GM18526 (cell line): ENCODE results near the gene SRPK2.

Experiments used
- POLR2A ChIP-seq: IDR thresholded peaks from 3 replicates; pipeline ENCODE4 v1.6.1; 2011; ENCODE audit not compliant: insufficient read length; ENCODE audit errors: extremely low read depth

SRPK2 gene

GRCh38 chr7:105346593-105347322, 42.0 kb downstream of the SRPK2 start:
- TF ChIP-seq POLR2A = no peak

- no peak for TF ChIP-seq POLR2A
Observed at GRCh38 chr7:105346138-105346537, 42.6 kb downstream of the SRPK2 start.

- no peak for TF ChIP-seq POLR2A
Observed at GRCh38 chr7:105345725-105346124, 43.0 kb downstream of the SRPK2 start.

- TF ChIP-seq POLR2A = no peak
Observed at GRCh38 chr7:105345003-105345402, 43.7 kb downstream of the SRPK2 start.

- TF ChIP-seq POLR2A = no peak
Observed at GRCh38 chr7:105339404-105340323, 49.1 kb downstream of the SRPK2 start.

- no peak for TF ChIP-seq POLR2A
Observed at GRCh38 chr7:105337529-105337928, 51.2 kb downstream of the SRPK2 start.

GRCh38 chr7:105336009-105336408, 52.7 kb downstream of the SRPK2 start:
- TF ChIP-seq POLR2A = no peak

- TF ChIP-seq POLR2A = no peak
Observed at GRCh38 chr7:105330526-105330925, 58.2 kb downstream of the SRPK2 start.

- no peak for TF ChIP-seq POLR2A
Observed at GRCh38 chr7:105327201-105327600, 61.5 kb downstream of the SRPK2 start.

- TF ChIP-seq POLR2A = no peak
Observed at GRCh38 chr7:105325216-105325904, 63.4 kb downstream of the SRPK2 start.

GRCh38 chr7:105323366-105323765, 65.4 kb downstream of the SRPK2 start:
- no peak for TF ChIP-seq POLR2A

- no peak for TF ChIP-seq POLR2A
Observed at GRCh38 chr7:105322655-105323277, 66.0 kb downstream of the SRPK2 start.

- TF ChIP-seq POLR2A = no peak
Observed at GRCh38 chr7:105321754-105322455, 66.8 kb downstream of the SRPK2 start.

- no peak for TF ChIP-seq POLR2A
Observed at GRCh38 chr7:105320896-105321295, 67.8 kb downstream of the SRPK2 start.

- TF ChIP-seq POLR2A = peak; percentile 20
Observed at GRCh38 chr7:105319578-105319977, 69.1 kb downstream of the SRPK2 start.
